GM12892 (cell line): ENCODE data around the gene NTHL1.

Source experiments
- POLR2A ChIP-seq: IDR thresholded peaks from 2 replicates; pipeline ENCODE4 v1.6.1; 2011; ENCODE audit warnings: low read depth, low read length, control low read depth
- POLR2AphosphoS5 ChIP-seq: IDR thresholded peaks from 2 replicates; pipeline ENCODE4 v1.6.1; 2011; ENCODE audit warnings: low read depth, low read length, control low read depth
- TAF1 ChIP-seq: IDR thresholded peaks from 2 replicates; pipeline ENCODE4 v1.6.1; 2011; ENCODE audit warnings: low read depth, mild to moderate bottlenecking, control low read depth, low read length, borderline replicate concordance

- TF ChIP-seq POLR2A (no peak), POLR2AphosphoS5 (no peak), TAF1 (no peak)
Observed at GRCh38 chr16:2013527-2013926, 34.1 kb downstream of the NTHL1 start.
